K562 (cell line): ENCODE results near the gene SLC10A3. TPM values are rescaled to one million over a fixed set of nuclear protein-coding genes. Genes with fewer than 3 reads are reported as not detected.

Experiments used
- CAMTA2 ChIP-seq: fragments of 250-450 bp; sonication (Bioruptor Pico); conservative IDR thresholded peaks from 2 replicates; pipeline ENCODE4 v1.5.1; 2022
- CREB3L1 ChIP-seq: fragments of 450-650 bp; IDR thresholded peaks from 2 replicates; pipeline ENCODE4 v1.6.1; 2014; ENCODE audit warnings: low read depth, mild to moderate bottlenecking, moderate library complexity, borderline replicate concordance
- HNRNPL ChIP-seq: fragments of 200-400 bp; formaldehyde crosslinking; IDR thresholded peaks from 2 replicates; pipeline ENCODE4 v1.6.1; 2017; ENCODE audit warnings: low read depth, mild to moderate bottlenecking, low read length
- IRF2 ChIP-seq: sonication (generic); formaldehyde crosslinking; IDR thresholded peaks from 2 replicates; pipeline ENCODE4 v1.8.1; 2022; ENCODE audit warnings: mild to moderate bottlenecking, missing genetic modification reagents
- KDM2B ChIP-seq: fragments of 250-450 bp; sonication (Bioruptor Pico); IDR thresholded peaks from 2 replicates; pipeline ENCODE4 v1.8.0; 2021; ENCODE audit warnings: mild to moderate bottlenecking, moderate library complexity
- MYNN ChIP-seq, 2 experiments: sonication (generic); formaldehyde crosslinking in 1 of 2; IDR thresholded peaks; 2 replicates each; pipeline versions ENCODE4 v1.5.0 to v1.6.1; 2016 to 2020; ENCODE audit warnings: antibody characterized with exemption in 1 of 2, missing genetic modification reagents in 1 of 2
- NKRF ChIP-seq: fragments of 450-650 bp; IDR thresholded peaks from 2 replicates; pipeline ENCODE4 v1.6.1; 2016; ENCODE audit warnings: borderline replicate concordance
- PHF21A ChIP-seq: fragments of 450-650 bp; IDR thresholded peaks from 2 replicates; pipeline ENCODE4 v1.6.1; 2017; ENCODE audit warnings: low read depth, borderline replicate concordance
- POLR3G ChIP-seq: IDR thresholded peaks from 2 replicates; pipeline ENCODE4 v1.6.1; 2011; ENCODE audit not compliant: insufficient read length, insufficient replicate concordance; ENCODE audit errors: extremely low read depth
- RBM15 ChIP-seq: fragments of 200-400 bp; formaldehyde crosslinking; IDR thresholded peaks from 2 replicates; pipeline ENCODE4 v1.6.1; 2018; ENCODE audit warnings: mild to moderate bottlenecking, low read length, moderate library complexity; ENCODE audit not compliant: insufficient read depth
- RCOR1 ChIP-seq, 2 experiments: IDR thresholded peaks; 2 replicates each; pipeline ENCODE4 v1.6.1; 2012; ENCODE audit warnings: low read depth in 2 of 2, low read length in 2 of 2, borderline replicate concordance in 1 of 2, improper control_type of control experiment in 1 of 2
- RFX7 ChIP-seq: fragments of 250-450 bp; sonication (Bioruptor Pico); IDR thresholded peaks from 2 replicates; pipeline ENCODE4 v1.5.1; 2021; ENCODE audit warnings: mild to moderate bottlenecking
- SETDB1 ChIP-seq: IDR thresholded peaks from one replicate; pipeline ENCODE4 v1.6.1; 2012; ENCODE audit warnings: low read length, control low read depth, inconsistent platforms
- SRSF9 ChIP-seq: fragments of 200-400 bp; formaldehyde crosslinking; IDR thresholded peaks from 2 replicates; pipeline ENCODE4 v1.6.1; 2017; ENCODE audit warnings: low read depth, low read length, borderline replicate concordance
- TRIM24 ChIP-seq, 2 experiments: fragments of 450-650 bp; IDR thresholded peaks; 2 replicates each; pipeline ENCODE4 v1.6.1; 2016
- TRIM28 ChIP-seq: fragments of 450-650 bp; IDR thresholded peaks from 2 replicates; pipeline ENCODE4 v1.6.1; 2017
- UBTF ChIP-seq, 2 experiments: IDR thresholded peaks; 2 replicates each; pipeline ENCODE4 v1.6.1; 2012; ENCODE audit warnings: improper control_type of control experiment in 2 of 2, low read depth in 2 of 2, low read length in 2 of 2, borderline replicate concordance in 1 of 2
- WHSC1 ChIP-seq: IDR thresholded peaks from one replicate; pipeline ENCODE4 v1.6.1; 2012; ENCODE audit warnings: low read length, control low read depth, inconsistent platforms
- ZNF253 ChIP-seq: fragments of 250-450 bp; sonication (Bioruptor Pico); conservative IDR thresholded peaks from 2 replicates; pipeline ENCODE4 v1.6.1; 2021; ENCODE audit warnings: mild to moderate bottlenecking
- ZNF280A ChIP-seq: fragments of 450-650 bp; IDR thresholded peaks from 2 replicates; pipeline ENCODE4 v1.6.1; 2018; ENCODE audit warnings: mild to moderate bottlenecking, low read depth; ENCODE audit not compliant: partially characterized antibody
- polyA plus RNA-seq, 8 experiments: library from polyadenylated mRNA; depleted of rRNA in 4 of 8; stranded (reverse) in 5 of 8; unstranded in 3 of 8; fragments of >200 nt; fragmentation: Nextera tagmentation in 2 of 8; fragmentation: Illumina TruSeq in 1 of 8; extraction: Ambion mirVana in 2 of 8; extraction: Trizol in 1 of 8; gene quantifications; 2 replicates each; pipeline versions ENCODE4 v1.2.1 to v1.2.3, GENCODE V29; 2011 to 2014; ENCODE audit warnings: inconsistent platforms in 1 of 8, missing spikeins in 1 of 8
- total RNA-seq, 7 experiments: library from RNA; depleted of rRNA in 6 of 7; stranded (reverse); fragments of >200 nt in 6 of 7; fragmentation: Illumina TruSeq in 2 of 7; extraction: Trizol in 2 of 7; gene quantifications; 2 replicates each; pipeline versions ENCODE4 v1.2.1 to v1.2.3, GENCODE V29; 2011 to 2021; ENCODE audit warnings: low replicate concordance in 1 of 7

Gene SLC10A3
- total and polyA plus RNA-seq, 9 of the 15 experiments (the other 6 are each of a cell fraction or from before 2014, with no cell fraction given), result 5.2 to 30.6 (median 16.7) TPM

- TF ChIP-seq CREB3L1, result peak; percentile 65; the same call in 1 of the 2 replicates
- TF ChIP-seq WHSC1, result no peak
- TF ChIP-seq IRF2 (CRISPR knock-in tag), result no peak
- 0 out of 4 replicates have a peak, but pooled peaks of 1 of the 2 experiments have one; percentile 41 for TF ChIP-seq RCOR1 (IDR thresholded peaks at IDR 0.05; ENCODE audit: borderline replicate concordance in 1 of 2, low read depth in 2 of 2, low read length in 2 of 2)
- no peak for TF ChIP-seq TRIM24 (IDR thresholded peaks at IDR 0.05)
- 0 out of 4 replicates have a peak, but pooled peaks of 1 of the 2 experiments have one; percentile 4 for TF ChIP-seq UBTF (IDR thresholded peaks at IDR 0.05; ENCODE audit: borderline replicate concordance in 1 of 2, low read depth in 2 of 2, low read length in 2 of 2)
- no peak for TF ChIP-seq HNRNPL
- no peak for TF ChIP-seq PHF21A
- no peak; the same call in 1 of the 2 replicates for TF ChIP-seq NKRF
- TF ChIP-seq MYNN (IDR thresholded peaks at IDR 0.05), result no peak
- TF ChIP-seq MYNN (CRISPR knock-in tag; IDR thresholded peaks at IDR 0.05), result no peak
- TF ChIP-seq CAMTA2 (CRISPR knock-in tag), result 0 out of 2 replicates have a peak, but pooled peaks have one; percentile 8
- no peak for TF ChIP-seq KDM2B
- TF ChIP-seq RFX7 (CRISPR knock-in tag), result no peak
- no peak for TF ChIP-seq SETDB1
- TF ChIP-seq ZNF253 (CRISPR knock-in tag), result no peak
- TF ChIP-seq RBM15, result no peak
- TF ChIP-seq POLR3G, result no peak
- no peak for TF ChIP-seq SRSF9
- TF ChIP-seq TRIM28, result no peak
- no peak for TF ChIP-seq ZNF280A
Measured at GRCh38 chrX:154478728-154479622, 11.5 kb downstream of the SLC10A3 start, which contains the start of gene LAGE3 (continued).
